H9 (cell line): ENCODE measurements around the gene ZNF775. TPM values are rescaled to one million over a fixed set of nuclear protein-coding genes. Genes with fewer than 3 reads are reported as not detected.

Experiments used
- DNase-seq: peaks from one replicate; pipeline ENCODE4 v3.0.0-alpha.2; 2017
- H2AFZ ChIP-seq: one replicate; pipeline ENCODE4 v1.6.1; 2013; ENCODE audit warnings: mild to moderate bottlenecking, low read length, control low read depth, moderate library complexity
- H2AK5ac ChIP-seq: 2 replicates; pipeline ENCODE4 v1.6.1; 2013; ENCODE audit warnings: low read length, control low read depth, mixed read lengths; ENCODE audit not compliant: insufficient read length
- H2BK120ac ChIP-seq: one replicate; pipeline ENCODE4 v1.6.1; 2013; ENCODE audit warnings: low read depth, mild to moderate bottlenecking, low read length, control low read depth, inconsistent platforms; ENCODE audit not compliant: poor library complexity, severe bottlenecking
- H2BK12ac ChIP-seq: 2 replicates; pipeline ENCODE4 v1.6.1; 2013; ENCODE audit warnings: low read length, control low read depth, mixed read lengths, low read depth; ENCODE audit not compliant: insufficient read length
- H2BK15ac ChIP-seq: 2 replicates; pipeline ENCODE4 v1.6.1; 2013; ENCODE audit warnings: low read depth, low read length, control low read depth
- H2BK20ac ChIP-seq: one replicate; pipeline ENCODE4 v1.6.1; 2013; ENCODE audit warnings: low read depth, mild to moderate bottlenecking, low read length, control low read depth, inconsistent platforms; ENCODE audit not compliant: poor library complexity, severe bottlenecking
- H2BK5ac ChIP-seq: 2 replicates; pipeline ENCODE4 v1.6.1; 2013; ENCODE audit warnings: low read length, control low read depth, mixed read lengths; ENCODE audit not compliant: insufficient read length
- H3K14ac ChIP-seq: 2 replicates; pipeline ENCODE4 v1.6.1; 2013; ENCODE audit warnings: low read length, control low read depth; ENCODE audit not compliant: insufficient read depth
- H3K18ac ChIP-seq: 2 replicates; pipeline ENCODE4 v1.6.1; 2013; ENCODE audit warnings: low read depth, mild to moderate bottlenecking, mixed read lengths, low read length, control low read depth; ENCODE audit not compliant: insufficient read length
- H3K23ac ChIP-seq: 2 replicates; pipeline ENCODE4 v1.6.1; 2013; ENCODE audit warnings: low read length, control low read depth, mixed read lengths, low read depth; ENCODE audit not compliant: insufficient read length
- H3K23me2 ChIP-seq: 2 replicates; pipeline ENCODE4 v1.6.1; 2013; ENCODE audit warnings: low read depth, mild to moderate bottlenecking, mixed read lengths, low read length, control low read depth; ENCODE audit not compliant: insufficient read length, poor library complexity, severe bottlenecking
- H3K27ac ChIP-seq: 2 replicates; pipeline ENCODE4 v1.5.1; 2013; ENCODE audit warnings: low read length, control low read depth, mixed read lengths, low read depth; ENCODE audit not compliant: insufficient read length
- H3K27me3 ChIP-seq: 2 replicates; pipeline ENCODE4 v1.6.1; 2013; ENCODE audit warnings: low read length, control low read depth, inconsistent platforms; ENCODE audit not compliant: insufficient read depth
- H3K4ac ChIP-seq: 2 replicates; pipeline ENCODE4 v1.6.1; 2013; ENCODE audit warnings: low read depth, mild to moderate bottlenecking, control low read depth, inconsistent platforms, low read length, moderate library complexity
- H3K4me1 ChIP-seq: 2 replicates; pipeline ENCODE4 v1.6.1; 2013; ENCODE audit warnings: low read length, control low read depth, inconsistent platforms; ENCODE audit not compliant: insufficient read depth
- H3K4me2 ChIP-seq: 2 replicates; pipeline ENCODE4 v1.6.1; 2013; ENCODE audit warnings: low read length, control low read depth, mixed read lengths; ENCODE audit not compliant: insufficient read length, insufficient read depth
- H3K56ac ChIP-seq: 2 replicates; pipeline ENCODE4 v1.6.1; 2013; ENCODE audit warnings: low read depth, mild to moderate bottlenecking, mixed read lengths, low read length, control low read depth; ENCODE audit not compliant: insufficient read length
- H3K79me1 ChIP-seq: 2 replicates; pipeline ENCODE4 v1.6.1; 2013; ENCODE audit warnings: low read depth, mild to moderate bottlenecking, moderate library complexity, low read length, control low read depth, inconsistent platforms; ENCODE audit not compliant: insufficient read depth, poor library complexity, severe bottlenecking
- H3K79me2 ChIP-seq: 2 replicates; pipeline ENCODE4 v1.6.1; 2013; ENCODE audit warnings: low read length, control low read depth, inconsistent platforms; ENCODE audit not compliant: insufficient read depth
- H3K9ac ChIP-seq: 2 replicates; pipeline ENCODE4 v1.6.1; 2013; ENCODE audit warnings: low read length, control low read depth, mixed read lengths; ENCODE audit not compliant: insufficient read length; ENCODE audit errors: extremely low read depth
- H3K9me3 ChIP-seq: one replicate; pipeline ENCODE4 v1.6.1; 2013; ENCODE audit warnings: low read depth, low read length, inconsistent platforms; ENCODE audit not compliant: control insufficient read depth
- H3T11ph ChIP-seq: one replicate; pipeline ENCODE4 v1.6.1; 2013; ENCODE audit warnings: mild to moderate bottlenecking, low read length, control low read depth, inconsistent platforms
- H4K20me1 ChIP-seq: one replicate; pipeline ENCODE4 v1.6.1; 2013; ENCODE audit not compliant: control insufficient read depth, insufficient read length, insufficient read depth
- H4K5ac ChIP-seq: 2 replicates; pipeline ENCODE4 v1.6.1; 2013; ENCODE audit warnings: low read depth, mild to moderate bottlenecking, mixed read lengths, low read length, control low read depth; ENCODE audit not compliant: insufficient read length
- H4K8ac ChIP-seq: replicated peaks from 2 replicates; pipeline ENCODE4 v1.6.1; 2013; ENCODE audit warnings: low read length, control low read depth, mixed read lengths, low read depth; ENCODE audit not compliant: insufficient read length
- H4K91ac ChIP-seq: 2 replicates; pipeline ENCODE4 v1.6.1; 2013; ENCODE audit warnings: low read depth, mild to moderate bottlenecking, moderate library complexity, mixed read lengths, low read length, control low read depth; ENCODE audit not compliant: insufficient read length
- H3K27ac Mint-ChIP-seq, 3 experiments: 2 replicates in 2 of 3; 3 replicates in 1 of 3; pipeline ENCODE4 v1.8.0; 2020 to 2021; ENCODE audit warnings: mixed read lengths in 3 of 3, mild to moderate bottlenecking in 1 of 3, moderate library complexity in 1 of 3
- H3K27me3 Mint-ChIP-seq: 2 replicates; pipeline ENCODE4 v1.8.0; 2021; ENCODE audit warnings: low read depth, mild to moderate bottlenecking, moderate library complexity, mixed read lengths
- H3K36me3 Mint-ChIP-seq, 3 experiments: 2 replicates in 2 of 3; 3 replicates in 1 of 3; pipeline ENCODE4 v1.8.0; 2020 to 2021; ENCODE audit warnings: low read depth in 3 of 3, mixed read lengths in 3 of 3; ENCODE audit not compliant: insufficient read depth in 1 of 3
- H3K4me1 Mint-ChIP-seq, 2 experiments: 2 replicates each; pipeline ENCODE4 v1.8.0; 2020; ENCODE audit warnings: mixed read lengths in 2 of 2
- H3K4me3 Mint-ChIP-seq, 2 experiments: 2 replicates in 1 of 2; 3 replicates in 1 of 2; pipeline ENCODE4 v1.8.0; 2020 to 2021; ENCODE audit warnings: mild to moderate bottlenecking in 2 of 2, mixed read lengths in 2 of 2, moderate library complexity in 1 of 2
- H3K9me3 Mint-ChIP-seq, 2 experiments: 2 replicates in 1 of 2; 3 replicates in 1 of 2; pipeline ENCODE4 v1.8.0; 2020; ENCODE audit warnings: mild to moderate bottlenecking in 2 of 2, mixed read lengths in 2 of 2, moderate library complexity in 1 of 2
- CTCF ChIP-seq: fragments of 200-600 bp; sonication (generic); conservative IDR thresholded peaks from 3 replicates; pipeline ENCODE4 v1.8.0; 2021; ENCODE audit warnings: antibody characterized with exemption, mild to moderate bottlenecking
- WGBS: extraction: QIAGEN DNeasy Blood & Tissue Kit; methylation state at CpG from one replicate; pipeline ENCODE4 v1.1.7; 2013; ENCODE audit warnings: missing lambda C conversion rate, low lambda C conversion rate, mixed read lengths; ENCODE audit not compliant: insufficient read length; ENCODE audit errors: extremely low coverage; 5-methylcytosine and 5-hydroxymethylcytosine counted together
- total RNA-seq: library from RNA; stranded (reverse); gene quantifications from 2 replicates; pipeline ENCODE4 v1.2.1, GENCODE V29; 2021

ZNF775 gene
- total RNA-seq, 1 experiment from 2014 or later, result 10.5 TPM

- Histone ChIP-seq H3K9me3 (no peaks in the 10 kb centered on the region), H3K79me1 (no peaks in the 10 kb centered on the region), H4K8ac (no peak overlapping the region), H2BK15ac (no peak overlapping the region), H3K23me2 (no peaks in the 10 kb centered on the region), H2AFZ (no peak overlapping the region), H3K4me2 (no peak overlapping the region), H3K27me3 (no peaks in the 10 kb centered on the region), H3T11ph (no peak overlapping the region), H4K5ac (no peak overlapping the region), H2BK20ac (no peak overlapping the region), H3K9ac (no peak overlapping the region), H2BK120ac (no peak overlapping the region), H3K27ac (no peak overlapping the region), H3K18ac (no peak overlapping the region), H3K79me2 (no peaks in the 10 kb centered on the region), H3K4ac (no peak overlapping the region), H2BK12ac (no peak overlapping the region), H4K20me1 (no peaks in the 10 kb centered on the region), H3K56ac (no peak overlapping the region), H3K14ac (no peak overlapping the region), H4K91ac (no peak overlapping the region), H3K23ac (no peak overlapping the region), H2AK5ac (no peak overlapping the region), H2BK5ac (no peak overlapping the region), H3K4me1 (no peaks in the 10 kb centered on the region; the same call in 1 of the 2 replicates)
- Mint-ChIP-seq H3K27me3 (peaks cover 14% of the 10 kb centered on the region), H3K27ac (no peak overlapping the region), H3K4me1 (peaks cover 21% of the 10 kb centered on the region in 2 experiments), H3K9me3 (no peaks in the 10 kb centered on the region; a peak in 2 of 5 replicates), H3K4me3 (no peak overlapping the region), H3K36me3 (no peaks in the 10 kb centered on the region)
- no CpG with 5 or more reads among the region's 2 CpGs for WGBS
- DNase-seq, result peak; percentile 16
- no peak for TF ChIP-seq CTCF
These were observed 41.1 kb downstream of the ZNF775 start for GRCh38 chr7:150420242-150420641.
